HG03066 (cell line): ENCODE results near the gene PCDHA3.
"Not testable (repeated sequence)": the region's sequence is repeated elsewhere in the genome, so short reads cannot be mapped to it uniquely, and the experiment has no call there.

Experiments
- ATAC-seq: cut with Tn5 transposase; IDR thresholded peaks from one replicate; pipeline ENCODE4 v1.9.1; 2021; ENCODE audit warnings: low read depth; ENCODE audit not compliant: unreplicated experiment

The PCDHA3 gene

GRCh38 chr5:140849831-140850634, 49.2 kb downstream of the PCDHA3 start:
- ATAC-seq, result not testable (repeated sequence)
